GM21529 (cell line): ENCODE measurements around the gene CUX1.

Experiments
- ATAC-seq: cut with Tn5 transposase; IDR thresholded peaks from one replicate; pipeline ENCODE4 v1.9.1; 2021; ENCODE audit not compliant: unreplicated experiment

Gene CUX1

GRCh38 chr7:102089175-102090098, 272.0 kb downstream of the CUX1 start:
- no peak for ATAC-seq

GRCh38 chr7:102093599-102094315, 276.3 kb downstream of the CUX1 start:
- ATAC-seq: no peak

GRCh38 chr7:102094316-102094650, 276.9 kb downstream of the CUX1 start:
- ATAC-seq: no peak

- ATAC-seq: no peak
These were observed 278.0 kb downstream of the CUX1 start for GRCh38 chr7:102095321-102096011.

- no peak for ATAC-seq
These were observed 278.5 kb downstream of the CUX1 start for GRCh38 chr7:102096012-102096332.

GRCh38 chr7:102096706-102097427, 279.4 kb downstream of the CUX1 start:
- no peak for ATAC-seq

GRCh38 chr7:102097601-102098161, 280.3 kb downstream of the CUX1 start:
- ATAC-seq: no peak

GRCh38 chr7:102098986-102099385, 281.6 kb downstream of the CUX1 start:
- no peak for ATAC-seq

GRCh38 chr7:102099474-102099873, 282.0 kb downstream of the CUX1 start:
- ATAC-seq: no peak

- no peak for ATAC-seq
These were observed 283.7 kb downstream of the CUX1 start for GRCh38 chr7:102101111-102101551.

- ATAC-seq: no peak
These were observed 284.5 kb downstream of the CUX1 start for GRCh38 chr7:102101926-102102325.

GRCh38 chr7:102103027-102103372, 285.6 kb downstream of the CUX1 start:
- ATAC-seq: no peak

- ATAC-seq: no peak
These were observed 286.8 kb downstream of the CUX1 start for GRCh38 chr7:102104245-102104644.

- ATAC-seq: no peak
These were observed 289.2 kb downstream of the CUX1 start for GRCh38 chr7:102106625-102107024.

GRCh38 chr7:102107474-102108104, 290.2 kb downstream of the CUX1 start:
- ATAC-seq: no peak

GRCh38 chr7:102111061-102112041, 293.9 kb downstream of the CUX1 start:
- no peak for ATAC-seq

GRCh38 chr7:102115181-102115580, 297.8 kb downstream of the CUX1 start:
- ATAC-seq: no peak

GRCh38 chr7:102115931-102116330, 298.5 kb downstream of the CUX1 start:
- no peak for ATAC-seq

GRCh38 chr7:102117743-102118142, 300.3 kb downstream of the CUX1 start:
- no peak for ATAC-seq
